Dendritic cell treated with granulocyte-macrophage colony-stimulating factor and Interleukin-4, amounts not matched to agents 40 ng/mL and 50 ng/mL, for 4 days (primary cell): ENCODE measurements around the gene XYLT2.

Experiments used
- H3K27ac Mint-ChIP-seq: one replicate; pipeline ENCODE4 v1.8.0; 2022; ENCODE audit warnings: mild to moderate bottlenecking, mixed read lengths
- H3K27me3 Mint-ChIP-seq: one replicate; pipeline ENCODE4 v1.8.0; 2022; ENCODE audit warnings: mild to moderate bottlenecking, mixed read lengths
- H3K36me3 Mint-ChIP-seq: one replicate; pipeline ENCODE4 v1.8.0; 2022; ENCODE audit warnings: low read depth, mixed read lengths
- H3K4me1 Mint-ChIP-seq: one replicate; pipeline ENCODE4 v1.8.0; 2022; ENCODE audit warnings: low read depth, mixed read lengths
- H3K4me3 Mint-ChIP-seq: one replicate; pipeline ENCODE4 v1.8.0; 2022; ENCODE audit warnings: mild to moderate bottlenecking, moderate library complexity, mixed read lengths
- H3K9me3 Mint-ChIP-seq: one replicate; pipeline ENCODE4 v1.8.0; 2022; ENCODE audit warnings: mixed read lengths
- intact Hi-C: fragments of 100-400 bp; cut with micrococcal nuclease; formaldehyde crosslinking; loops from one replicate; pipeline ENCODE4 v1.15.0; 2022

Gene XYLT2

DNA sequence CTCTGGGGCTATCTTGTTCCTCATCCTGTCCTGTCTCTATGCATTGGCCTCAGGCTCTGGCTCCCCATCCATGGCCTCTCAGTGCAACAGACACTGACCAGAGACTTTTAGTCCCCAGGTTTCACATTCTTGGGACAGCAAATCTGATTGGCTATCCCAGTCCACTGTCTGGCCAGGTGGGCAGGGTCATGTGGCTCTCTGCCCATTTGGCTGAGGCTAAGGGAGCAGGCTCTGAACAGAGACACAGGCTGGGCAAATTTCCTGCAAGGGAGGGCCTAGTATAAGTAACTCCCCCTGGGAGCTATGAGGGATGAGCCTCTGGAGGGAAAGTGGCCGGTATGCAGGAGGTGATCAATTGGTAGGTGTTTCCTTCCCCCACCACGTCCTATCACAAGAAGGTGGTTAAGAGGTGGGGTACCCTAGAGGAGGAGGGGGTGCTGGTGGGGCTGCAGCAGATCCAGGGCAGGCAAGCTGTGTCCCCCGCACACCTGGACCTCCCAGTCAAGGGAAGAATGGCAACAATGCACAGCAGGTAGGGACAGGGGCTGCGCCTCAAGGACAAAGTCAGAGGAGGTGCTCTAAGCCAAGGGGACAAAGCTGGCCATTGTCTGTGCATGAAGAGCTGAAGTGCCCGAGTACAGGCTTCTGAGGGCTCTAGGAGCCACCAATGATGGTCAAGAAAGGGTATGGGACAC lies 13.2 kb downstream of the XYLT2 start:
- Mint-ChIP-seq H3K4me1 (peaks cover 9% of the 10 kb centered on the region), H3K27ac (no peak overlapping the region), H3K27me3 (no peaks in the 10 kb centered on the region), H3K36me3 (peaks cover 66% of the 10 kb centered on the region), H3K4me3 (no peak overlapping the region), H3K9me3 (no peaks in the 10 kb centered on the region)
- intact Hi-C loops = no loop called here

DNA sequence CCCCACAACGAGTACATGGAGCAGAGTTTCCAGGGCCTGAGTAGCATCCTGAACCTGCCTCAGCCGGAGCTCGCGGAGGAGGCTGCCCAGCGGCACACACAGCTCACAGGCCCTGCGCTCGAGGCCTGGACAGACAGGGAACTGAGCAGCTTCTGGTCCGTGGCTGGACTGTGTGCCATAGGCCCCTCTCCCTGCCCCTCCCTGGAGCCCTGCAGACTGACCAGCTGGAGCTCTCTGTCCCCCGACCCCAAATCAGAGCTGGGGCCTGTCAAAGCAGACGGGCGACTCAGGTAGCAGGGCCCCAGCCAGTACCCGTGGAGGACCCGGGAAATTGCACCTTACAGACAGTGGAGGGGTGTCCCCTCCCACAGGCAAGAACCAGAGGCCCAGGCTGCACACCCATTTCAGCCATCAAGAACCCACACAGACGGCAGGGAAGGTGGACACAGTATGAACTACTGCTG lies 14.1 kb downstream of the XYLT2 start:
- Mint-ChIP-seq H3K9me3 (no peaks in the 10 kb centered on the region), H3K36me3 (peaks cover 66% of the 10 kb centered on the region), H3K27ac (no peak overlapping the region), H3K27me3 (no peaks in the 10 kb centered on the region), H3K4me1 (peaks cover 9% of the 10 kb centered on the region), H3K4me3 (no peak overlapping the region)
- intact Hi-C loops = loop anchor here (5.0 kb wide), 1 partner anchor 117 kb away; the partner anchor contains the start of gene RSAD1

DNA sequence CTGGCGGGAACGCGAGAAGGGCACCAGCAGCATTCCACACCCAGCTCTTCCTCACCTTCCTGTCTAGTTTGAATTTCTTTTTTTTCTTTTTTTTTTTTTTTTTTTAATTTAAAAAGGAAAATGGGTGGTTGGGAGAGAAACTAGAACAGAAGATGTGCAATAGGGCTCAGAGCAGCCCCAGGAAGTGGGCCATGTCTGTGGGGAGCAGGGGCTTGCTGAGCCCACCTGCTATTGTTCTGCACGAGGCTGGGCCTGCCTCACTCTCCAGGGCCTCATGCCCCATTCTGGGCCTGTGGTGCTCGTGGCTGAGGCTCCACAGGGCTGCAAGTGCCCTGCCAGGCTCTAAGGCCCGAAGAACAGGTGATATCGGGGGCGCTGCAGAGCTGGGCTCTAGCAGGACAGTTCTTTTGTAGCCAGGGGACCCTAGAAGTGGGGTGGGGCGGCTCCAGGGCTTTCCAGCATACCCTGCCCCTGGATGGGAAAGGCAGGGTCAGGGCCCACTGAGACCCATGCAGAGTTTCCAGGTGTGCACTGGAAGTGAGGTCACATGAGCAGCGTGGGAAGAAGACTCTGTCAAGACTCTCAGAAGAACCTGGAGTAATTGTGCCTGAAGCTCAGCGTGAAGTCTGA lies 14.7 kb downstream of the XYLT2 start:
- Mint-ChIP-seq H3K4me1 (peaks cover 9% of the 10 kb centered on the region), H3K36me3 (peaks cover 66% of the 10 kb centered on the region), H3K9me3 (no peaks in the 10 kb centered on the region), H3K27ac (no peak overlapping the region), H3K27me3 (no peaks in the 10 kb centered on the region), H3K4me3 (no peak overlapping the region)
- intact Hi-C loops = loop anchor here (5.0 kb wide), 1 partner anchor 117 kb away; the partner anchor contains the start of gene RSAD1

DNA sequence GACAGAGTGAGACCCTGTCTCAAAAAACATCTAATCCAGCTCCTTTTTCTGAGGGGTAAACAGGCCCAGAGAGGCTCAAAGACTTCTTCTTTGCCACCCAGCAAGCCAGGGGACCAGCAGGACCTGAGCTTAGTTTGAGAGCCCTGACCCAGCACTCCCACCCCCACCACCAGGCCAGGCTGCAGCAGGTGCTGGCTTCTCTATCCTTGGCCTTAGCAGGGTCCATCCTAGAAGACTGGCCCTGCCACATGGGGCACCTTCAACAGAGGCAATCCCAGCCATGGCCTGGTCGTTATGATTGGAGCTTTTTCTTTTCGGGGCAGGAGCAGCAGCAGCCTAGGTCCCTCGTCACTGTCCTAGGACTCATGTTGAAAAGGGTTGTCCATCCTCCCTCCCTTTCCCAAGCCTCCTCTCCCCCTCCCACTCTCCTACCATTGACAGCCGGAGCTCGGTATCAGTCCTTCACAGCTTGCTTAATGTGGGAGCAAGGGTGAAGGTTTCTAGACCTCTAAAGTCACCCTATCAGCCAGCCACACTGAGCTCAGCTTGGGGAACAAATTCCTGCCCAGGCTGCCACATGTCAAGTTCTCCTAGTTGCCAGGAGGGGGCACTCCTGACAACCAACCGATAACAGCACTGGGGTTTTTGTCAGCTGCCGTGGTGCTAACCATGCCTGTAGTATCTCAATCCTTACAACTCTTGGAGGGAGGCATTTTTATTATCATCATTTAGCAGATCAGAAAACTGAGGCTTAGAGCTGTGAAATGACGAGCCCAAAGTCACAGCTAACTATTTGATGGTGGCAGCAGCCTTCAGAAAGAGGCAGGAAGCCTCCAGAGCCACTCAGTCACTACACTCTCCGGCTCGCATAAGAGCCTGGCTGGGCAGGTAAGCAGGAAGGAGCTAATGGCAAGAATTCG lies 15.9 kb downstream of the XYLT2 start:
- Mint-ChIP-seq H3K4me3 (no peak overlapping the region), H3K36me3 (peaks cover 66% of the 10 kb centered on the region), H3K27me3 (no peaks in the 10 kb centered on the region), H3K4me1 (peaks cover 9% of the 10 kb centered on the region), H3K27ac (no peak overlapping the region), H3K9me3 (no peaks in the 10 kb centered on the region)
- intact Hi-C loops = loop anchor here (5.0 kb wide), 1 partner anchor 115 kb away; the partner anchor contains the start of gene RSAD1

DNA sequence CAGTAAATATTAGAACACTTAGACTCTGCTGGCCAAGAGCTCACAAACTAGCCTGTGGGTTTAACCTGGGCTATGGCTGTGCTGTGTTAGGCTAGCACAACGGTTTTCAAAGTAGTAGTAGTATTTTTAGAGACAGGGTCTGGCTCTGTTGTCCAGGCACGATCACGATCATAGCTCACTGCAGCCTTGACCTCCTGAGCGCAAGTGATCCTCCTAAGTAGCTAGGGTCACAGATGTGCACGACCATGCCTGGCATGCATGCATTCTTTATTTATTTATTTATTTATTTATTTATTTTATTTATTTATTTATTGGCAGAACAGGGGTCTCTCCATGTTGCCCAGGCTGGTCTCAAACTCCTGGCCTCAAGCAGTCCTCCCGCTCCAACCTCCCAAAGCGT lies 16.7 kb downstream of the XYLT2 start:
- intact Hi-C loops = loop anchor here (5.0 kb wide), 1 partner anchor 115 kb away; the partner anchor contains the start of gene RSAD1
- Mint-ChIP-seq H3K4me3 (no peak overlapping the region), H3K36me3 (peaks cover 66% of the 10 kb centered on the region), H3K4me1 (peaks cover 9% of the 10 kb centered on the region), H3K27ac (no peak overlapping the region), H3K9me3 (no peaks in the 10 kb centered on the region), H3K27me3 (no peaks in the 10 kb centered on the region)

DNA sequence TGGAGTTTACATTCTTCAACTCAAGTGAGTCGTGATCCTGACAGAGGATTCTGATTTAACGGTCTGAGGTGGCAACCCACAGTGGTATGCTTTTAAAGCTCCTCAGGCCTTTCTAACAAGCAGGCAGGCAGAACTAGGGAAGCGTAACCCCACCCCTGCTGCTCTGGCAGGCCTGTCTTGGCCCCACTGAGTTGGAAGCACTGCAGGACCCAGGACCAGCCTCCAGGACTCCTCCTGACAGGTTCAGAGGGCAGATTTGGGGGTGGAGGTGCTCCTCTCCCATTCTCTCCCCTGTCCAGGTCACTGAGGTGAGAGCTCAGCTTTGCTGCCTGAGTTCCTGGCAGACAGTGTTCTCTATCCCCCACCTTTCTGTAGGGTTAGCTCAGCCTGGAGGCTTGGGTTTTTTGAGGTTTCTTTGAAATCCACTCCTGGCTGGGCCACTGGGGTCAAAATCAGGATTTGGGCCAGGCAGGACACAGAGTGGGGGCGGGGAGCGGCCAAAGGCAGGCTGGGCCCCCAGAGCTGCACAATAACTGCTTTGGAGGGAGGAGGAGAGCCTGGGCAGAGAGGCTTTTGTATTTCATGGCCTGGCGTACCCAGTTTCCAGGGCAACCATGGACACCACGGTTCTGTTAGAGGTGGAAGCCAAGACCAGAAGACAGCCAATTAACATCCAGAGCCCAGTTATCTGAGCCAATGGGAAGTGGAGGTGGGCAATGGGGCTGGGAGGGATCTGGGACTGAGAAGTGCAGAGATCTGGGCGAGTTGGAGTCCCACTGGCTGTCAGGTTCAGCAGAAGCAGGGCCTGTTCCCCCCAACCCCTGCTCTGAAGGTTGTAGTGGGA lies 17.5 kb downstream of the XYLT2 start:
- Mint-ChIP-seq H3K4me1 (peaks cover 9% of the 10 kb centered on the region), H3K36me3 (peaks cover 66% of the 10 kb centered on the region), H3K4me3 (no peak overlapping the region), H3K27ac (no peak overlapping the region), H3K27me3 (no peaks in the 10 kb centered on the region), H3K9me3 (no peaks in the 10 kb centered on the region)
- intact Hi-C loops = loop anchor here (5.0 kb wide), 1 partner anchor 114 kb away; the partner anchor contains the start of gene RSAD1

DNA sequence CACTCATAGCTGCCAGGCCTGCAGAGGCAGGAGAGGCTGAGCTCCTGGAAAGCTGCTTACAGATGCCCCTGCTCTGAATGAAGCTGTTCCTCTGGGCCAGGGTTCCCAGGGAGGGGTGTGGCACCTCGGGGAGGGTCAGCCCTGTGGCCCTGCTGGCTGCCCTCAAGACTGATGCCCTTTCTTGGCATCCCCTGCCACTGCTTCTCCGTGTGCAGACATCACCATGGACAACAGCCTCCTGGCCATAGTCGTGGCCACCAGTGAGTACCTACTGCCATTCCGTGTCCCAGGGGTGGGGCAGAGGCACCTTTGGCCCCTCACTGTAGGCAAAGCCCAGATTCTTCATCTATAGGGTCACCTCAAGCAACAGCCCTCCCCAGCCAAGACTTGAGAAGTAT lies 18.1 kb downstream of the XYLT2 start:
- Mint-ChIP-seq H3K9me3 (no peaks in the 10 kb centered on the region), H3K36me3 (peaks cover 65% of the 10 kb centered on the region), H3K4me3 (no peak overlapping the region), H3K27me3 (no peaks in the 10 kb centered on the region), H3K27ac (no peak overlapping the region), H3K4me1 (peaks cover 9% of the 10 kb centered on the region)
- intact Hi-C loops = loop anchor here (5.0 kb wide), 1 partner anchor 113 kb away; the partner anchor contains the start of gene RSAD1

DNA sequence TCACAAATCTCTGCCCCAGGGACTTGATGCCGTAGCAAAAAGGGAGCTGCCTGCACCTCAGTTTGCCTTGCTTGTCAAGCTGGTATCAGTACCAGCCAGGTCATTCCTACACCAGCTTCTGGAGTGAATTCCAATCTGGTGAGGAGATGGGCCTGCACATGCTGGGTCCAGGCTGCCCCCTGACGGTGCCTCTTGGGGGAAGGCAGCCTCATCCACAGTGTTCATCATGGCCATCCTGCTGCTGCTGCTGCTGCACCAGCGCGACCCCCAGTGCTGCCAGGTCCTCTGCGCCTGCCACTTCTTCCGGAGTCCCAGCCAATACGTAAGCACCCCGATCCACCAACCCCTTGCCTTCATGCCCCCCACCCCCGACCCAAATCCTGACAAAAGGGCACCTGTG lies 18.8 kb downstream of the XYLT2 start:
- intact Hi-C loops = loop anchor here (5.0 kb wide), 1 partner anchor 113 kb away; the partner anchor contains the start of gene RSAD1
- Mint-ChIP-seq H3K27ac (no peak overlapping the region), H3K27me3 (no peaks in the 10 kb centered on the region)

DNA sequence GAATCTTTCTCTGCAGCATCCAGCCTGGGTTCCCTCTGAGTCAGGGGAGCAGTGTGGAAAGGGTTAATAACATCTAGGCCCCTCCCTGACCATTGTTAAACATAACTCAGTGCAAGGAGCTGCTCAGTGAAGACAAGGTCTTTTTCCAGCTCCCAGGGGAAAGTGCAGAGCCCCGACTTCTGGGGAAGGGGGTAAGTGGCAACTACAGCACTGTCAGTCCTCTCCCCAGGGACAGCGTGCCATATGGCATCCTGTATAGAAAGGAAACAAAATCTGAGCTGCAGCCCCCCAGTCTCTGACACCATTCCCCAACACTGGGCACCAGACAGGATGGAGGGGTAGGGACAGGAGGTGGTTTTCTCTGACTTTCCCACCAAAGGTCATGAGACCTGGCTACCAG lies 19.2 kb downstream of the XYLT2 start:
- no peaks in the 10 kb centered on the region for H3K9me3 Mint-ChIP-seq
- H3K27ac Mint-ChIP-seq = no peak overlapping the region
- no peaks in the 10 kb centered on the region for H3K27me3 Mint-ChIP-seq
- intact Hi-C loops = no loop called here
- peaks cover 9% of the 10 kb centered on the region for H3K4me1 Mint-ChIP-seq
- H3K4me3 Mint-ChIP-seq = no peak overlapping the region
- peaks cover 66% of the 10 kb centered on the region for H3K36me3 Mint-ChIP-seq

More for the DNA sequence above, 18.8 kb downstream of the XYLT2 start:
- Mint-ChIP-seq H3K36me3 (peaks cover 66% of the 10 kb centered on the region), H3K9me3 (no peaks in the 10 kb centered on the region), H3K4me3 (no peak overlapping the region), H3K4me1 (peaks cover 9% of the 10 kb centered on the region)

DNA sequence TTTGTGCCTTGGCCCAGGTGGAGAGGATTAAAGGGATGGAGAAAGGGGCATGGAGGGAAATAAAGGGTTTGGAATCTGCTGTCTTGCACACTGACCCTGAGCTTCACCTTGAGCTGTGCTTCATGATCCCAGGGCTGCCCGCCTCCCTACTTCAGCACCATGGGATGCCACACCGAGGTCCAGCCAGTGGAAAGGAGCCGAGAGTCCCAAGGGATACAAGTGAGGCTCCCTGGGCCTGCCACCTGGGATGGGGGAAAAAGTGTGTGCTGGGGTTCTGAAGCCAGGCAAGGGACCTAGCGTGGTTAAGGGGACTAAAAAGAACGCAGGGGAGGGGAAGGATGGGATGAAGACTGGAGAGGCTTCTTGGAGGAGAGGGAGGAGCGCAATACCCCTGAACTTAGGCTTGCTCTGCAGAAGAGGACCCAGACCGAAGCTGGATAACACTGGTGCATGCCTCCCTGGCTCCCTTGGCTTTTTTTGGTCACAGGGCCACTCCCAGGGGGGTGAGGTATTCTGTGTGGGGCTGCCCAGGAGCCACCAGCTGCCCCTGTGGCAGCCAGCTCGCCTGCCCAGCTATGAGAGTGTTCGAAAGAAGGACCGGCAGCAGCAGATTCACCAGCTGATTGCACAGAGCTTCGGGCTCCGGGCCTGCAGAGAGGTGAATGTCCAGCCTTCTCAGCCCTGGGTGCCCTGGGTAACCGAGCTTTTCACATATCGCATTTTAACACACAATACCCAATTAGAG lies 19.9 kb downstream of the XYLT2 start:
- Mint-ChIP-seq H3K4me3 (no peak overlapping the region), H3K27ac (no peak overlapping the region), H3K9me3 (no peaks in the 10 kb centered on the region), H3K4me1 (peaks cover 9% of the 10 kb centered on the region), H3K36me3 (peaks cover 66% of the 10 kb centered on the region), H3K27me3 (no peaks in the 10 kb centered on the region)
- intact Hi-C loops = no loop called here

DNA sequence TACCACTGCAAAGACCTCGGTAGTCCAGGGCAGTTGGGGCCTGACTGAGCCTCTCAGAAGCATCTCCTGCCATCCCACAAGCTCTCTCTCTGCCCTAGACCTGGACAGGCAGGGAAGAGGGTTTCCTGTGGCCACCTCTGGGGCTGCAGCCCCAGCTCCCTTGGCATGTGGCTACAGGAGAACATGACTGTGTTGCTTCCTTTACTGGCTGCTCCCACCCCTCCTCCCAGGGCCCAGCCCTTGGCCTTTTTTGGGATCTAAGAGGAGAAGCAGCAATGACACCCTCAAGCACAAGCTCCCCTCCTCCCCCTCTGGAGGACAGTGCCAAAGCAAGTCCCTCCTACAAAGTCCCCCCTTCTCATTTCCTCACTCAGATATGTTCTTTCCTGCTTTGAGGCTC lies 21.5 kb downstream of the XYLT2 start:
- no peaks in the 10 kb centered on the region for H3K9me3 Mint-ChIP-seq
- intact Hi-C loops = no loop called here
- no peak overlapping the region for H3K27ac Mint-ChIP-seq
- H3K4me1 Mint-ChIP-seq = peaks cover 16% of the 10 kb centered on the region
- no peaks in the 10 kb centered on the region for H3K27me3 Mint-ChIP-seq
- no peak overlapping the region for H3K4me3 Mint-ChIP-seq
- H3K36me3 Mint-ChIP-seq = peaks cover 78% of the 10 kb centered on the region

DNA sequence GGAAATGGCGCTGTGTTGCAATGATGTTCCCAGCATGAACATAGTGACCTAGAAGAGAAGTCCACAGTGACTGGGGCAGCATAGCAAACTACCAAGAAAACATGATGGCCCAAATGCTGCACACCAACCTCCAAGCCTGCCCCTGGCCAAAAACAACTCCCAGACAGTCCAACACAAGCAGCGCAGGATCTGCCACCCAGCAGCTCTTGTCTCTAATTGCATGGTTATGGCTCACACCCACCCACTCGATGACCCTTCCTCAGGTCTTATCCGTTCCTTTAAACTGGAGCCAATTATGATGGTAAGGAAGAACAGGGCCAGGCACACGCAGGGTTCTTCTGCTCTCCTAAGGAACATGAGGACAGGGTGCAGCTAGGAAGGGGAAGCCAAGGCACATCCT lies 24.1 kb downstream of the XYLT2 start:
- intact Hi-C loops = no loop called here
- Mint-ChIP-seq H3K4me1 (peaks cover 18% of the 10 kb centered on the region), H3K4me3 (no peak overlapping the region), H3K27ac (no peak overlapping the region), H3K36me3 (peaks cover 77% of the 10 kb centered on the region), H3K9me3 (no peaks in the 10 kb centered on the region), H3K27me3 (no peaks in the 10 kb centered on the region)
